ENCODE results near the gene FBRSL1. TPM values are rescaled to one million over a fixed set of nuclear protein-coding genes. Genes with fewer than 3 reads are reported as not detected.

FBRSL1 gene
- total RNA-seq, 4 donors from 2014 or later, result 13.8 to 31.5 (median 16.1) TPM

GRCh38 chr12:132500856-132501180 is 10.9 kb downstream of the FBRSL1 start:
- 68 to 70% methylated on average over 4 to 6 of the region's 9 CpGs for WGBS, 2 donors
- TF ChIP-seq CTCF (IDR thresholded peaks at IDR 0.05) (no peak), POLR2A (IDR thresholded peaks at IDR 0.05) (no peak), EP300 (IDR thresholded peaks at IDR 0.05) (no peak)
- H3K9me3 ChIP-seq, result no peaks in the 10 kb centered on the region
- H3K4me1 ChIP-seq, result peaks cover 0 to 99% (median 61%) of the 10 kb centered on the region in 4 donors
- no peaks in the 10 kb centered on the region for H3K36me3 ChIP-seq
- no peak for DNase-seq (ENCODE audit: low spot score in 2 of 2)
- peak overlapping the region in 2 of 4 donors; percentile 48 to 75 for H3K27ac ChIP-seq
- H3K27me3 ChIP-seq, result no peaks in the 10 kb centered on the region
- no peak overlapping the region for H3K4me3 ChIP-seq

- H3K36me3 ChIP-seq, result no peaks in the 10 kb centered on the region
- H3K4me3 ChIP-seq, result no peak overlapping the region
- TF ChIP-seq EP300 (IDR thresholded peaks at IDR 0.05), result peak in 1 of 2 donors; percentile 41
- no peak for TF ChIP-seq CTCF (IDR thresholded peaks at IDR 0.05)
- H3K9me3 ChIP-seq, result no peaks in the 10 kb centered on the region
- peaks cover 0 to 99% (median 62%) of the 10 kb centered on the region in 4 donors for H3K4me1 ChIP-seq
- no peak for DNase-seq (ENCODE audit: low spot score in 2 of 2)
- H3K27me3 ChIP-seq, result no peaks in the 10 kb centered on the region
- 66 to 79% methylated on average over 27 of the region's 27 CpGs for WGBS, 2 donors
- peak overlapping the region in 2 of 4 donors; percentile 48 to 75 for H3K27ac ChIP-seq
These were observed 11.4 kb downstream of the FBRSL1 start for GRCh38 chr12:132501204-132501940.

DNA sequence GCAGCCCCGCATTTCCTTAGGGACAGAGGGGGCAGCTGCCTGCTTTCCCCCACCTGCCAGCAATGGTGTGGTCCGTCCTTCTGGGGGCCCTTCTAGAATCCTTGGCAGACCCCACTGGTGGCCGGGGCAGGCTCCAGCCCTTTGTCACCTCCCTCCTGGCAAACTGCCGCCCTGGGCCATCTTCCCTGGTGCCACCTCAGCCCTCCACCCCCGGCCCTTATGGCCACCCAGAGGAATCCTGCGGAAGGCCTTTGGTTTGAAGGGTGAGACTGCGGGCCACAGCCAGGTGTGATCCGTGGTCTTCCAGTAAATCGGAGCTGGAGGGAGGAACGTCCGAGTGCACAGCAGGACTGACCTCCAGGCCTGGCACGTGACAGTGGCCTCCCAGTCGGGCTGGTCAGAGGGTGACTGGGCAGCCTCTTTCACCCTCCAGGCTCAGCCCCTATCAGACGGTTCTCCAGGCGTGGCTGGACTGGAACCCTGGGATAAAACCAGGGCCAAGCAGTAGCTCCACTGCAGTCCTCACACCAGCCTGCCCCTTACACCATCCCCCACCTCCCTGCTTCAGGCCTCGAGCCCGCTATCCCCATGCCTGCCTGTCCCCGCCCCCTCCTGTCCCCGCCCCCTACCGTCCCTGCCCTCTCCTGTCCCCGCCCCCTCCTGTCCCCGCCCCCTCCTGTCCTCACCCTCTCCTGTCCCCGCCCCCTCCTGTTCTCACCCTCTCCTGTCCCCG is 12.4 kb downstream of the FBRSL1 start:
- DNase-seq (ENCODE audit: low spot score in 2 of 2), result no peak
- Histone ChIP-seq H3K36me3 (no peaks in the 10 kb centered on the region), H3K9me3 (no peaks in the 10 kb centered on the region), H3K4me3 (no peak overlapping the region), H3K27me3 (no peaks in the 10 kb centered on the region), H3K4me1 (peaks cover 0 to 100% (median 68%) of the 10 kb centered on the region in 4 donors), H3K27ac (peak overlapping the region in 1 of 4 donors; percentile 75)
- TF ChIP-seq CTCF (IDR thresholded peaks at IDR 0.05) (no peak), POLR2A (IDR thresholded peaks at IDR 0.05) (no peak), EP300 (IDR thresholded peaks at IDR 0.05) (no peak)
- 64 to 70% methylated on average over 20 to 21 of the region's 24 CpGs for WGBS, 2 donors

DNA sequence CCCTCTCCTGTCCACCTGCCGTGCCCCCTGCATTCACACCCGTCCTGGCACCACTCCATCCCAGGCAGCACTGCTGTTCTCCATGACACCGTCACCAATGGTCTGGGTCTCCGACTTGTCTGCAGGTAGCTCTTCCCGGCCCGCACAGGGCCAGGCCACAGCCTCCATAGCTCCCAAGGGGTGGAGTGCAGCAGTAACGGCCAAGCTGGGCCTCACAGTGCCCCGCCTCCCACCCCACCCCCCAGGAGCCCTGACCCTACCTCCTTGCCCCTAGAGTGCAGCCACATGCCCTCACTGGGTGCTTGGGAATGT is 12.9 kb downstream of the FBRSL1 start:
- peaks cover 0 to 98% (median 67%) of the 10 kb centered on the region in 4 donors for H3K4me1 ChIP-seq
- H3K9me3 ChIP-seq, result no peaks in the 10 kb centered on the region
- 81 to 89% methylated on average over 5 to 8 of the region's 8 CpGs for WGBS, 2 donors
- no peaks in the 10 kb centered on the region for H3K27me3 ChIP-seq
- H3K36me3 ChIP-seq, result no peaks in the 10 kb centered on the region
- TF ChIP-seq CTCF (IDR thresholded peaks at IDR 0.05) (no peak), POLR2A (IDR thresholded peaks at IDR 0.05) (no peak), EP300 (IDR thresholded peaks at IDR 0.05) (no peak)
- H3K4me3 ChIP-seq, result no peak overlapping the region
- H3K27ac ChIP-seq, result peak overlapping the region in 1 of 4 donors; percentile 72
- DNase-seq (ENCODE audit: low spot score in 2 of 2), result no peak

- Histone ChIP-seq H3K9me3 (no peaks in the 10 kb centered on the region), H3K4me1 (peaks cover 0 to 89% (median 59%) of the 10 kb centered on the region in 4 donors), H3K36me3 (peaks cover 0 to 8% (median 0%) of the 10 kb centered on the region in 3 donors), H3K27ac (peak overlapping the region in 1 of 4 donors; percentile 72), H3K27me3 (no peaks in the 10 kb centered on the region), H3K4me3 (no peak overlapping the region)
- no peak for DNase-seq (ENCODE audit: low spot score in 2 of 2)
- TF ChIP-seq CTCF (IDR thresholded peaks at IDR 0.05) (no peak), POLR2A (IDR thresholded peaks at IDR 0.05) (no peak)
- WGBS, 2 donors, result 71 to 84% methylated on average over 3 to 5 of the region's 5 CpGs
These were observed 13.8 kb downstream of the FBRSL1 start for GRCh38 chr12:132503618-132504204.
